Lung (tissue), 12 donors: Measurements from ENCODE around the gene XPR1. TPM values are rescaled to one million over a fixed set of nuclear protein-coding genes. Genes with fewer than 3 reads are reported as not detected.

ENCODE experiments used
- ATAC-seq: fragments of 200-7000 bp; cut with Tn5 transposase; one replicate; pipeline ENCODE4 v1.9.1; 2020; ENCODE audit warnings: moderate number of reproducible peaks; ENCODE audit not compliant: insufficient read depth, low FRiP score
- DNase-seq, 3 donors: peaks; one replicate each; pipeline ENCODE4 v3.0.0-alpha.2; 2013 to 2017
- H3K27ac ChIP-seq, 2 donors: one replicate each; pipeline ENCODE4 v1.5.1; 2013; ENCODE audit warnings: mild to moderate bottlenecking in 2 of 2, moderate library complexity in 2 of 2, control low read depth in 1 of 2, inconsistent platforms in 1 of 2, low read depth in 1 of 2, low read length in 1 of 2
- H3K27me3 ChIP-seq, 3 donors: one replicate each; pipeline ENCODE4 v1.5.1; 2013; ENCODE audit warnings: low read length in 2 of 3; ENCODE audit not compliant: control insufficient read depth in 3 of 3, insufficient read depth in 3 of 3
- H3K36me3 ChIP-seq, 4 donors: one replicate each; pipeline ENCODE4 v1.5.1; 2013; ENCODE audit warnings: low read length in 4 of 4, mild to moderate bottlenecking in 1 of 4, moderate library complexity in 1 of 4; ENCODE audit not compliant: control insufficient read depth in 4 of 4, insufficient read depth in 4 of 4
- H3K4me1 ChIP-seq, 5 donors: one replicate each; pipeline ENCODE4 v1.5.1; 2013; ENCODE audit warnings: low read length in 5 of 5, mild to moderate bottlenecking in 2 of 5, moderate library complexity in 1 of 5; ENCODE audit not compliant: control insufficient read depth in 5 of 5, insufficient read depth in 5 of 5
- H3K4me3 ChIP-seq: one replicate; pipeline ENCODE4 v1.5.1; 2013; ENCODE audit warnings: mild to moderate bottlenecking, control low read depth, moderate library complexity
- H3K9ac ChIP-seq, 2 donors: one replicate each; pipeline ENCODE4 v1.5.1; 2013; ENCODE audit warnings: low read length in 2 of 2, control low read depth in 1 of 2; ENCODE audit not compliant: insufficient read depth in 1 of 2
- H3K9me3 ChIP-seq, 4 donors: one replicate each; pipeline ENCODE4 v1.5.1; 2013; ENCODE audit warnings: low read length in 3 of 4, mild to moderate bottlenecking in 1 of 4, moderate library complexity in 1 of 4; ENCODE audit not compliant: control insufficient read depth in 4 of 4, insufficient read depth in 3 of 4
- CTCF ChIP-seq: IDR thresholded peaks from 2 replicates; pipeline ENCODE4 v1.5.1; 2012; ENCODE audit warnings: mild to moderate bottlenecking; ENCODE audit errors: control extremely low read depth, extremely low read depth
- WGBS, 2 donors: extraction: QIAGEN DNeasy Blood & Tissue Kit; methylation state at CpG; one replicate each; pipeline ENCODE4 v1.1.7; 2013; 5-methylcytosine and 5-hydroxymethylcytosine counted together
- polyA plus RNA-seq, 2 donors: library from polyadenylated mRNA; stranded (reverse); fragments of 200-250 nt; gene quantifications; one replicate each; pipeline ENCODE4 v1.2.1, GENCODE V29; 2013
- total RNA-seq, 2 donors: library from RNA; depleted of rRNA in 1 of 2; stranded (reverse); fragments of >200 nt in 1 of 2; gene quantifications; one replicate each; pipeline ENCODE4 v1.2.1, GENCODE V29; 2014 to 2021
- donor health status: control.
- donor health status: control.
- donor health status: Bipolar disorder and iron deficiency.
- donor health status: healthy.
- donor health status: DM: yes; HTN: yes; CAD: no.

The XPR1 gene
- total and polyA plus RNA-seq, 4 donors = 7.4 to 44.0 (median 21.9) TPM

GRCh38 chr1:180887841-180888240 lies 256.0 kb downstream of the XPR1 start:
- H3K27ac ChIP-seq = no peak overlapping the region
- H3K9me3 ChIP-seq = no peaks in the 10 kb centered on the region
- DNase-seq (no peak), ATAC-seq (no peak)
- H3K36me3 ChIP-seq = peaks cover 0 to 14% (median 0%) of the 10 kb centered on the region in 4 donors
- no peak for TF ChIP-seq CTCF
- WGBS, 2 donors = 97 to 99% methylated on average over 7 of the region's 7 CpGs
- H3K4me1 ChIP-seq = no peaks in the 10 kb centered on the region
- no peak overlapping the region for H3K9ac ChIP-seq
- H3K27me3 ChIP-seq = no peaks in the 10 kb centered on the region
- no peak overlapping the region for H3K4me3 ChIP-seq

GRCh38 chr1:180888870-180889269 lies 257.0 kb downstream of the XPR1 start:
- H3K27me3 ChIP-seq = no peaks in the 10 kb centered on the region
- ATAC-seq (no peak), DNase-seq (no peak)
- no peak overlapping the region for H3K9ac ChIP-seq
- no peaks in the 10 kb centered on the region for H3K9me3 ChIP-seq
- WGBS, 2 donors = 61 to 66% methylated on average over 1 of the region's 1 CpG
- H3K4me3 ChIP-seq = no peak overlapping the region
- H3K27ac ChIP-seq = no peak overlapping the region
- TF ChIP-seq CTCF = no peak
- peaks cover 0 to 14% (median 0%) of the 10 kb centered on the region in 4 donors for H3K36me3 ChIP-seq
- H3K4me1 ChIP-seq = peaks cover 0 to 1% (median 0%) of the 10 kb centered on the region in 5 donors

GRCh38 chr1:180889325-180889724 lies 257.5 kb downstream of the XPR1 start:
- no peak for TF ChIP-seq CTCF
- peaks cover 0 to 12% (median 0%) of the 10 kb centered on the region in 4 donors for H3K36me3 ChIP-seq
- no peak overlapping the region for H3K9ac ChIP-seq
- peaks cover 0 to 2% (median 0%) of the 10 kb centered on the region in 5 donors for H3K4me1 ChIP-seq
- WGBS, 2 donors = 85 to 90% methylated on average over 2 of the region's 2 CpGs
- H3K27me3 ChIP-seq = no peaks in the 10 kb centered on the region
- DNase-seq (no peak), ATAC-seq (no peak)
- H3K27ac ChIP-seq = no peak overlapping the region
- H3K4me3 ChIP-seq = no peak overlapping the region
- no peaks in the 10 kb centered on the region for H3K9me3 ChIP-seq

GRCh38 chr1:180892272-180892671 lies 260.4 kb downstream of the XPR1 start:
- H3K9ac ChIP-seq = no peak overlapping the region
- peaks cover 0 to 2% (median 0%) of the 10 kb centered on the region in 4 donors for H3K9me3 ChIP-seq
- DNase-seq = no peak
- no peak overlapping the region for H3K4me3 ChIP-seq
- H3K27me3 ChIP-seq = no peaks in the 10 kb centered on the region
- TF ChIP-seq CTCF = no peak
- peaks cover 0 to 2% (median 0%) of the 10 kb centered on the region in 5 donors for H3K4me1 ChIP-seq
- peaks cover 0 to 6% (median 0%) of the 10 kb centered on the region in 4 donors for H3K36me3 ChIP-seq
- WGBS, 2 donors = 67 to 81% methylated on average over 5 of the region's 5 CpGs
- H3K27ac ChIP-seq = no peak overlapping the region
- ATAC-seq = no peak
